PC-3 (cell line): ENCODE measurements around the gene SLC24A3.

ENCODE experiments used
- CTCF ChIP-seq: fragments of 300-600 bp; sonication (generic); conservative IDR thresholded peaks from 2 replicates; pipeline ENCODE4 v1.5.1; 2017; ENCODE audit warnings: antibody characterized with exemption, low read depth, mild to moderate bottlenecking, low read length
- EZH2 ChIP-seq: fragments of 300-600 bp; sonication (generic); IDR thresholded peaks from one replicate; pipeline ENCODE4 v1.6.1; 2017; ENCODE audit warnings: antibody characterized with exemption, mild to moderate bottlenecking, low read length; ENCODE audit not compliant: unreplicated experiment

GRCh38 chr20:19549896-19550295, 337.5 kb downstream of the SLC24A3 start:
- no peak for TF ChIP-seq CTCF
- TF ChIP-seq EZH2: no peak
